Right atrium auricular region (tissue), 2 donors: ENCODE data around the gene CMPK2. TPM values are rescaled to one million over a fixed set of nuclear protein-coding genes. Genes with fewer than 3 reads are reported as not detected.
"Not testable (repeated sequence)": the region's sequence is repeated elsewhere in the genome, so short reads cannot be mapped to it uniquely, and the experiment has no call there.

Experiments used
- DNase-seq: peaks from one replicate; pipeline ENCODE4 v3.0.0-alpha.2; 2019; ENCODE audit warnings: low spot score
- H3K27ac ChIP-seq, 2 donors: fragments of 200-600 bp; sonication (generic); 1 replicate in 1 of 2; 2 replicates in 1 of 2; pipeline ENCODE4 v1.5.1; 2016 to 2019
- H3K27me3 ChIP-seq, 2 donors: fragments of 200-600 bp; sonication (generic); one replicate each; pipeline versions ENCODE4 v1.5.1 to v1.6.0; 2017 to 2019
- H3K36me3 ChIP-seq: fragments of 200-600 bp; sonication (generic); one replicate; pipeline ENCODE4 v1.5.1; 2016
- H3K4me1 ChIP-seq, 2 donors: fragments of 200-600 bp; sonication (generic); one replicate each; pipeline versions ENCODE4 v1.5.1 to v1.6.0; 2017 to 2019
- H3K4me3 ChIP-seq, 2 donors: fragments of 200-600 bp; sonication (generic); 1 replicate in 1 of 2; 2 replicates in 1 of 2; pipeline ENCODE4 v1.5.1; 2017 to 2019; ENCODE audit warnings: mild to moderate bottlenecking in 1 of 2, moderate library complexity in 1 of 2
- H3K9me3 ChIP-seq, 2 donors: fragments of 200-600 bp; sonication (generic); one replicate each; pipeline ENCODE4 v1.5.1; 2019
- total RNA-seq, 2 donors: library from RNA; depleted of rRNA; stranded (reverse); fragments of >200 nt; gene quantifications; one replicate each; pipeline ENCODE4 v1.1.0, GENCODE V29; 2016
- TF ChIP-seq, protein P1 (sequence below), 2 donors: fragments of 200-600 bp; sonication (generic); IDR thresholded peaks; one replicate each; pipeline ENCODE4 v1.5.1; 2019; ENCODE audit warnings: antibody characterized with exemption in 2 of 2

The CMPK2 gene
- total RNA-seq, 2 donors from 2014 or later: 1.8 to 4.4 TPM

- H3K4me1 ChIP-seq: no peaks in the 10 kb centered on the region
Observed at GRCh38 chr2:6909431-6910385, 44.0 kb upstream of the CMPK2 start.

GRCh38 chr2:6908291-6908690 lies 42.6 kb upstream of the CMPK2 start:
- Histone ChIP-seq H3K9me3 (no peaks in the 10 kb centered on the region), H3K27ac (no peak overlapping the region), H3K36me3 (no peaks in the 10 kb centered on the region), H3K27me3 (no peaks in the 10 kb centered on the region), H3K4me3 (no peak overlapping the region), H3K4me1 (no peaks in the 10 kb centered on the region)
- TF ChIP-seq, protein P1, sequence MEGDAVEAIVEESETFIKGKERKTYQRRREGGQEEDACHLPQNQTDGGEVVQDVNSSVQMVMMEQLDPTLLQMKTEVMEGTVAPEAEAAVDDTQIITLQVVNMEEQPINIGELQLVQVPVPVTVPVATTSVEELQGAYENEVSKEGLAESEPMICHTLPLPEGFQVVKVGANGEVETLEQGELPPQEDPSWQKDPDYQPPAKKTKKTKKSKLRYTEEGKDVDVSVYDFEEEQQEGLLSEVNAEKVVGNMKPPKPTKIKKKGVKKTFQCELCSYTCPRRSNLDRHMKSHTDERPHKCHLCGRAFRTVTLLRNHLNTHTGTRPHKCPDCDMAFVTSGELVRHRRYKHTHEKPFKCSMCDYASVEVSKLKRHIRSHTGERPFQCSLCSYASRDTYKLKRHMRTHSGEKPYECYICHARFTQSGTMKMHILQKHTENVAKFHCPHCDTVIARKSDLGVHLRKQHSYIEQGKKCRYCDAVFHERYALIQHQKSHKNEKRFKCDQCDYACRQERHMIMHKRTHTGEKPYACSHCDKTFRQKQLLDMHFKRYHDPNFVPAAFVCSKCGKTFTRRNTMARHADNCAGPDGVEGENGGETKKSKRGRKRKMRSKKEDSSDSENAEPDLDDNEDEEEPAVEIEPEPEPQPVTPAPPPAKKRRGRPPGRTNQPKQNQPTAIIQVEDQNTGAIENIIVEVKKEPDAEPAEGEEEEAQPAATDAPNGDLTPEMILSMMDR (IDR thresholded peaks at IDR 0.05): no peak
- no peak for DNase-seq

More at GRCh38 chr2:6909431-6910385, 44.0 kb upstream of the CMPK2 start:
- Histone ChIP-seq H3K27me3 (no peaks in the 10 kb centered on the region), H3K4me3 (no peak overlapping the region), H3K9me3 (no peaks in the 10 kb centered on the region), H3K36me3 (no peaks in the 10 kb centered on the region), H3K27ac (no peak overlapping the region)
- TF ChIP-seq, protein P1 (IDR thresholded peaks at IDR 0.05): no peak
- DNase-seq: no peak

- TF ChIP-seq, protein P1 (IDR thresholded peaks at IDR 0.05): no peak
- Histone ChIP-seq H3K27me3 (no peaks in the 10 kb centered on the region), H3K36me3 (no peaks in the 10 kb centered on the region), H3K4me1 (no peaks in the 10 kb centered on the region), H3K9me3 (no peaks in the 10 kb centered on the region), H3K27ac (no peak overlapping the region), H3K4me3 (no peak overlapping the region)
- DNase-seq: no peak
Observed at GRCh38 chr2:6906165-6906741, 40.5 kb upstream of the CMPK2 start.

DNA sequence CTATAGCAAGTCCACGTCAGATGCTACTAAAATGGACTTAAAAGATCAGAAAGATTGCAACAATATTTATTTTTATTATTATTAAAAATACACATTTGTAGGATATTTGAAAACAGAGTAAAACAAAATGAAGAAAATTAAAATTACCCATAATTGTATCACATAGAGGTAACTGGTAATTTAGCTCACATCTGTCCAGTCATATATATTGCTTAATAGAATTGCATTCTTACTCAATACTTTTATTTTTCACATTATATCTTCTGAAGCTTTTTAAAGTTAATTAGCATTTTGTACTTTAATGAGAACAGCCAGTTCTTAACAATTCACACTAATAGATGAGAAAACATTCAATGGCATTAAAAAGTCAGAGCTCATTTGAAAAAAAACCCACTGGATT lies 40.0 kb upstream of the CMPK2 start:
- Histone ChIP-seq H3K4me3 (no peak overlapping the region), H3K9me3 (no peaks in the 10 kb centered on the region), H3K27me3 (no peaks in the 10 kb centered on the region), H3K27ac (no peak overlapping the region), H3K4me1 (no peaks in the 10 kb centered on the region), H3K36me3 (no peaks in the 10 kb centered on the region)
- TF ChIP-seq, protein P1 (IDR thresholded peaks at IDR 0.05): no peak
- no peak for DNase-seq

GRCh38 chr2:6902581-6902980 lies 36.9 kb upstream of the CMPK2 start:
- not testable (repeated sequence) for DNase-seq, H3K4me1 ChIP-seq, H3K36me3 ChIP-seq, H3K4me3 ChIP-seq, H3K9me3 ChIP-seq, H3K27me3 ChIP-seq, H3K27ac ChIP-seq

DNA sequence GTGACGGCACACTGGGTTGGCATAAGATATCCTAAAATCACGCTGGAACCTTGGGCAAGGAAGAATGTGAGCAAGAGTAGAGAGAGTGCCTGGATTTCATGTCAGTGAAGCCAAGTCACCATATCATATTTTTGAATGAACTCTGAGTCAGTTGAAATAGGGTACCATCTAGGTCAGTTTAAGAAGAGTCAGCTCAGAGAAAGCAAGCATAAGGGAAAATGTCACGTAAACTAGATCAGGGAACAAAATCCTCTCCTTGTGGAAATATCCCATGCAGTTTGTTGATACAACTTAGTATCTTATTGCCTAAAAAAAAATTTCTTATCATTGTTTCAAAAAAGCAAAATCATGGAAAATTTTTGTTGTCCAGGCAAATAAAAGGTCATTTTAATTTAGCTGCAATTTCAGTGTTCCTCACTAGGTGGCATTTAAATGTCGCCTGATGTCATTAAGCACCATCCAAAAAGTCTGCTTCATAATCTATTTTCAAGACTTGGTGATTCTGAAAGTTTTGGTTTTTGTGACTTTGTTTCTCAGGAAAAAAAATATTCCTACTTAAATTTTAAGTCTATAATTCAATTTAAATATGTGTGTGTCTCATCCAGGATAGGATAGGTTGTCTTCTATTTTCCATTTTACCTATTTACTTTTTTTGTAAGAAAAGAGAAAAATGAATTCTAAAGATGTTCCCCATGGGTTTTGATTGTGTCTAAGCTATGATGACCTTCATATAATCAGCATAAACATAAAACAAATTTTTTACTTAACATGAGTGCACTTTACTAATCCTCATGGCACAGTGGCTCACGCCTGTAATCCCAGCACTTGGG lies 31.4 kb upstream of the CMPK2 start:
- TF ChIP-seq, protein P1 (IDR thresholded peaks at IDR 0.05): peak; percentile 64 to 82
- no peak for DNase-seq
- no peaks in the 10 kb centered on the region for H3K27me3 ChIP-seq
- H3K4me3 ChIP-seq: no peak overlapping the region
- peaks cover 0 to 8% of the 10 kb centered on the region in 2 donors for H3K4me1 ChIP-seq
- H3K27ac ChIP-seq: peak overlapping the region; percentile 38 to 46
- no peaks in the 10 kb centered on the region for H3K9me3 ChIP-seq
- H3K36me3 ChIP-seq: no peaks in the 10 kb centered on the region
